Loucy (cell line): ENCODE results near the gene PRKCE.

Experiments
- CTCF ChIP-seq: fragments of 200-600 bp; sonication (generic); conservative IDR thresholded peaks from 2 replicates; pipeline ENCODE4 v1.5.1; 2014; ENCODE audit warnings: mild to moderate bottlenecking, antibody characterized with exemption, low read length
- EZH2phosphoT487 ChIP-seq: fragments of 200-600 bp; IDR thresholded peaks from 2 replicates; pipeline ENCODE4 v1.6.1; 2018; ENCODE audit warnings: antibody characterized with exemption, mild to moderate bottlenecking, moderate library complexity, borderline replicate concordance

DNA sequence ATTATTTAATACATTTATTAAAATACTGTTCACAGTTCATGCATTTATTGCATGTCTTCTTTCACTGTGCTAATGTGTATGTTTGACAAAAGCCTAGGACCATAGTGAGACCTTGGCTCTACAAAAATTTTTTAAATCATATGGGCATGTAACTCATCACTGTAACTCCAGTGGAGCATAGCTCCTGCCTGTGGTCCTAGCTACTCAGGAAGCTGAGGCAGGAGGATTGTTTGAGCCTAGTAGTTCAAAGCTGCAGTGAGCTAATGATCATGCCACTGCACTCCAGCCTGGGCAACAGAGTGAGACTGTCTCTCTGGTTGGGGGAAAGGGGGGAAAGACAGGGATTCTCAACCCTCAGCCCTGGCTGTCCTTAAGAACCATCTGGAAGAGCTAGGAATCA is 137.8 kb downstream of the PRKCE start:
- TF ChIP-seq EZH2phosphoT487 (no peak), CTCF (no peak)
